ENCODE measurements around the gene GPR55. TPM values are rescaled to one million over a fixed set of nuclear protein-coding genes. Genes with fewer than 3 reads are reported as not detected.

The GPR55 gene
- total RNA-seq, 1 experiment from 2014 or later, result not detected

DNA sequence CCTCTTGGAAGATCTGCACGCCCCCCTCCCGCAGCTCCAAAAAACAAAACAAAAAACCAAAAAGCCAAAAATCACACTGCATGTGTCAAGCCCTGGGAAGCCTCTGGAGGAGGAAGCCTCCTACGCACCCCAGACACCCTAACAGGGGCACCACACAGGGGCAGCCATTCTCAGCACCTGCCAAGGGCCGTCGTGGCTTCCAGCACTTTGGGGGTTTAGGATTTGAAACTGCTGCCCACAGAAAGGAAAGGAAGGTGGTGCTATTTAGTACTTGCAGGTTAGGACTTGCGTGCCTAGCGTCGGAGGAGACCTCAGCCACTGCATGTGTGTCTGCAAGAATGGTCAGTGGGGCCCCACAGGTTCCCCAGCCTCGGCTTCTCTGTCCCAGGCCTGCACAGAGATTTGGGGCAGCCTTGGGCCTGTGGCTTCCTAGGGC, 419 bp upstream of the GPR55 start:
- Histone ChIP-seq H3K79me2 (ENCODE audit: low read depth) (no peaks in the 10 kb centered on the region), H3F3A (ENCODE audit: insufficient read depth, low read depth) (no peaks in the 10 kb centered on the region), H3K27me3 (ENCODE audit: insufficient read depth, low read depth) (peaks cover 14% of the 10 kb centered on the region; the same call in 1 of the 2 replicates), H2AFZ (no peak overlapping the region), H3K27ac (no peak overlapping the region), H3K4me1 (replicated peaks; ENCODE audit: insufficient read depth) (no peaks in the 10 kb centered on the region), H3K4me3 (no peak overlapping the region), H3K36me3 (ENCODE audit: low read depth) (no peaks in the 10 kb centered on the region), H3K9me3 (ENCODE audit: insufficient read depth, low read depth) (no peaks in the 10 kb centered on the region), H3K4me2 (no peak overlapping the region), H3K9me2 (ENCODE audit: insufficient read depth) (no peaks in the 10 kb centered on the region), H4K20me1 (ENCODE audit: insufficient read depth) (no peaks in the 10 kb centered on the region)
- no TSS peak for BruUV-seq (replicated peaks)
- TF ChIP-seq, protein P1, sequence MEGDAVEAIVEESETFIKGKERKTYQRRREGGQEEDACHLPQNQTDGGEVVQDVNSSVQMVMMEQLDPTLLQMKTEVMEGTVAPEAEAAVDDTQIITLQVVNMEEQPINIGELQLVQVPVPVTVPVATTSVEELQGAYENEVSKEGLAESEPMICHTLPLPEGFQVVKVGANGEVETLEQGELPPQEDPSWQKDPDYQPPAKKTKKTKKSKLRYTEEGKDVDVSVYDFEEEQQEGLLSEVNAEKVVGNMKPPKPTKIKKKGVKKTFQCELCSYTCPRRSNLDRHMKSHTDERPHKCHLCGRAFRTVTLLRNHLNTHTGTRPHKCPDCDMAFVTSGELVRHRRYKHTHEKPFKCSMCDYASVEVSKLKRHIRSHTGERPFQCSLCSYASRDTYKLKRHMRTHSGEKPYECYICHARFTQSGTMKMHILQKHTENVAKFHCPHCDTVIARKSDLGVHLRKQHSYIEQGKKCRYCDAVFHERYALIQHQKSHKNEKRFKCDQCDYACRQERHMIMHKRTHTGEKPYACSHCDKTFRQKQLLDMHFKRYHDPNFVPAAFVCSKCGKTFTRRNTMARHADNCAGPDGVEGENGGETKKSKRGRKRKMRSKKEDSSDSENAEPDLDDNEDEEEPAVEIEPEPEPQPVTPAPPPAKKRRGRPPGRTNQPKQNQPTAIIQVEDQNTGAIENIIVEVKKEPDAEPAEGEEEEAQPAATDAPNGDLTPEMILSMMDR (conservative IDR thresholded peaks at IDR 0.05), result no peak
- no peak for TF ChIP-seq EZH2 (IDR thresholded peaks at IDR 0.05; ENCODE audit: low read depth)
- ChIA-PET POLR2A (ENCODE audit: unreplicated experiment) (no interaction called here), CTCF (no interaction called here)
- no peak for DNase-seq
- intact Hi-C loops (cut with micrococcal nuclease; ENCODE audit: unreplicated experiment), result no loop called here

DNA sequence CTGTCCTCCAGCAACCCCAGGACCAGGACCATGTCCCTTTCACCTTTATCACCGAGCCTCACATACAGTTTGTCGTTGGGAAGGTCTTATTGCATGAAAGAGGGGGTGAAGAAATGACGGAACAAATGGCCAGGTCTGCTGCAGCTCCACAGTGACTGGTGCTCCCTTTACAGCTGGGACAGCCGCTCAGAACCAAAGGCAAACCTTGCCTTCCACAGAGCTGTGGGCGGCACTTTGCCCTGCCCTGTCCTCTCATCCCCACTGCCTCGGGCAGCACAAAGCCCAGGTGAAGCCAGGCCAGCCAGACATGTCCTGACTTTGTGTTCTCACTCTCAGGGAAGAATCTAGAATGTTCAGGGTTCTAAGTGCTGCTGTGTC, 961 bp downstream of the GPR55 start:
- Histone ChIP-seq H3F3A (ENCODE audit: insufficient read depth, low read depth) (no peaks in the 10 kb centered on the region), H3K27me3 (ENCODE audit: insufficient read depth, low read depth) (peaks cover 14% of the 10 kb centered on the region; the same call in 1 of the 2 replicates), H3K36me3 (ENCODE audit: low read depth) (no peaks in the 10 kb centered on the region), H4K20me1 (ENCODE audit: insufficient read depth) (no peaks in the 10 kb centered on the region), H3K9me2 (ENCODE audit: insufficient read depth) (no peaks in the 10 kb centered on the region), H3K4me1 (replicated peaks; ENCODE audit: insufficient read depth) (no peaks in the 10 kb centered on the region), H3K9me3 (ENCODE audit: insufficient read depth, low read depth) (no peaks in the 10 kb centered on the region), H3K27ac (no peak overlapping the region), H3K4me3 (no peak overlapping the region), H3K79me2 (ENCODE audit: low read depth) (no peaks in the 10 kb centered on the region), H2AFZ (no peak overlapping the region), H3K4me2 (no peak overlapping the region)
- POLR2A ChIA-PET (ENCODE audit: unreplicated experiment), result no interaction called here
- BruUV-seq (replicated peaks), result no TSS peak
- CTCF ChIA-PET, result interaction anchor here (0.7 kb wide), 1 partner anchor 100 kb away, joined by 4 read pairs; no protein-coding TSS in a partner anchor
- DNase-seq, result no peak
- TF ChIP-seq EZH2 (IDR thresholded peaks at IDR 0.05; ENCODE audit: low read depth), result no peak
- TF ChIP-seq, protein P1 (conservative IDR thresholded peaks at IDR 0.05), result no peak
- intact Hi-C loops (cut with micrococcal nuclease; ENCODE audit: unreplicated experiment), result no loop called here

DNA sequence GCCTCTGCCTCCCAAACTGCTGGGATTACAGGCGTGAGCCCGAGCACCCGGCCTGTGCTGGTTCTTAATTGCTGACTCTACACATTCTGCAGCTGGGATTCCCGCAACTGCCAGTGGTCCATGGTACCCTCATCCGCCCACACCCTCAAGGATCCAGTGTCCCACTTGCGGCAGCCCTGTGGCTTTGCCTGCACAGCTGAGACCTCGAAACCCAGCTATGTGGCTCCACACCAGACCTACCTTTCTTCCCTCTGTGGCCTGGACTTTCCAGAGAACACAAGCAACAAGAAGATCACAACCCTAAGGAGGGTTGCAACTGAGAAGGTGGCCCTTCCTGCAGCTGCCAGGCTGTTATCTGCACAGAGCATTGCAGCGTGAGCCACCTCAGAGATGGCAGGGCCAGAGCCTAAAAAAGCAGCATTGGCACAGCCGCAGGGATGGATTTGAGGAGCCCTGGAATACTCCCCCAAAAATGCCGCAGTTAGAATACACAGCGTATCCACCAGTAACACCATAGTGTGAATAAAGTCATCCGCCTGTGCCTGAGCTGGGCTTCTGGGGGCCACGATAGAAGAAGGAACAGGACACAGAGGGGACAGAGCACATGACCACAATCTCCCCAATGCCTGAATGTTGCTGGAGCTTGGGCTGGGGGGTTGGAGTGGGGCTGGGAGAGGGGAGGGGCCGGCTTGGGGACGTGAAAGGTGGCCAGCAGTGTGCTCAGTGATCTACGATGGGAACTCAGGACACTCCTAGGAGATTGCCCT, 1.9 kb downstream of the GPR55 start:
- H4K20me1 ChIP-seq (ENCODE audit: insufficient read depth), result no peaks in the 10 kb centered on the region
- no peak overlapping the region for H2AFZ ChIP-seq
- H3F3A ChIP-seq (ENCODE audit: insufficient read depth, low read depth), result no peaks in the 10 kb centered on the region
- intact Hi-C loops (cut with micrococcal nuclease; ENCODE audit: unreplicated experiment), result no loop called here
- no peaks in the 10 kb centered on the region for H3K79me2 ChIP-seq (ENCODE audit: low read depth)
- no TSS peak for BruUV-seq (replicated peaks)
- CTCF ChIA-PET, result no interaction called here
- no peaks in the 10 kb centered on the region for H3K4me1 ChIP-seq (replicated peaks; ENCODE audit: insufficient read depth)
- no peak for DNase-seq
- H3K36me3 ChIP-seq (ENCODE audit: low read depth), result no peaks in the 10 kb centered on the region
- peaks cover 10% of the 10 kb centered on the region; the same call in 1 of the 2 replicates for H3K27me3 ChIP-seq (ENCODE audit: insufficient read depth, low read depth)
- H3K9me3 ChIP-seq (ENCODE audit: insufficient read depth, low read depth), result no peaks in the 10 kb centered on the region
- H3K27ac ChIP-seq, result no peak overlapping the region
- TF ChIP-seq, protein P1 (conservative IDR thresholded peaks at IDR 0.05), result no peak
- no peak for TF ChIP-seq EZH2 (IDR thresholded peaks at IDR 0.05; ENCODE audit: low read depth)
- H3K4me3 ChIP-seq, result no peak overlapping the region
- H3K4me2 ChIP-seq, result no peak overlapping the region
- POLR2A ChIA-PET (ENCODE audit: unreplicated experiment), result no interaction called here
- H3K9me2 ChIP-seq (ENCODE audit: insufficient read depth), result no peaks in the 10 kb centered on the region

All from PC-9 (cell line).